Astrocyte (in vitro differentiated cells and primary cell): ENCODE data around the gene C15orf39.

ENCODE experiments used
- CTCF ChIP-seq: IDR thresholded peaks from 2 replicates; pipeline ENCODE4 v1.5.1; 2011; ENCODE audit warnings: low read depth, mild to moderate bottlenecking, inconsistent platforms, low read length, moderate library complexity; ENCODE audit not compliant: insufficient read depth
- EZH2 ChIP-seq: IDR thresholded peaks from 2 replicates; pipeline ENCODE4 v1.6.1; 2012; ENCODE audit warnings: mild to moderate bottlenecking, low read length, inconsistent platforms; ENCODE audit not compliant: insufficient read depth

- TF ChIP-seq CTCF = no peak
- TF ChIP-seq EZH2 = no peak
Measured at GRCh38 chr15:75230551-75231371, 29.1 kb downstream of the C15orf39 start.
